ENCODE measurements around the gene TGM2.

The TGM2 gene

DNA sequence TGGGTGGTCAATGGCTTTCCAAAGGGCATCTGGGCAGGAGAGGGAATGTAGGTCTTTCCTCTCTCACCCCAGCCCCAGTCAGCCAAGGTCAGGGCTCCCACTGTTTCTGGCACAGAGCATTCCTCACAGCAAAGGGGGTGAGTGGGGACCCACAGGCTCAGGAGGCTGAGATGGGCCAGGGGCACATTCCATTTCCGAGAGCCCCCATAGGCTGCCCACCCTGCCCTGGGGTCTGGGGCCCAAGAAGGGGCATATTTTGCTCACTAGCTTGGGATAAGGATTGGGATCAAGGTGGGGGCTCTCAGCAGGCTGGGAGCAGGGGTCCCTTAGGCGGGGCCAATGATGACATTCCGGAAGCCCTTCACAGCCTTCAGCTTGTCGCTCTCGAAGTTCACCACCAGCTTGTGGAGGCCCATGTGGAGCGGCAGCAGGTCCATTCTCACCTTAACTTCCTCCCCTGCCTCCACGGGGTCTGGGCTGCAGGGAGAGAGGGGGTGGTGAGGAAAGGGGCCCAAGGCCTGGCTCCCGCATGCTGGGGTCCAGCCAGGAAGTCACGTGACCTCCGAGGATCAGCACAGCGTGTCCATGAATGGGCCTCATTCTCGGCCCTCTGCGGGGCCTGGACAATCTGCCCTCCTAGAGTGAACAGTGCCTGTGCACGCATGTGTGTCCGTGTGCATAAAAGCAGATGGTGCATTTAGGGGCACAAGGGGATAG is 35.0 kb downstream of the TGM2 start:
- no peak for DNase-seq

DNA sequence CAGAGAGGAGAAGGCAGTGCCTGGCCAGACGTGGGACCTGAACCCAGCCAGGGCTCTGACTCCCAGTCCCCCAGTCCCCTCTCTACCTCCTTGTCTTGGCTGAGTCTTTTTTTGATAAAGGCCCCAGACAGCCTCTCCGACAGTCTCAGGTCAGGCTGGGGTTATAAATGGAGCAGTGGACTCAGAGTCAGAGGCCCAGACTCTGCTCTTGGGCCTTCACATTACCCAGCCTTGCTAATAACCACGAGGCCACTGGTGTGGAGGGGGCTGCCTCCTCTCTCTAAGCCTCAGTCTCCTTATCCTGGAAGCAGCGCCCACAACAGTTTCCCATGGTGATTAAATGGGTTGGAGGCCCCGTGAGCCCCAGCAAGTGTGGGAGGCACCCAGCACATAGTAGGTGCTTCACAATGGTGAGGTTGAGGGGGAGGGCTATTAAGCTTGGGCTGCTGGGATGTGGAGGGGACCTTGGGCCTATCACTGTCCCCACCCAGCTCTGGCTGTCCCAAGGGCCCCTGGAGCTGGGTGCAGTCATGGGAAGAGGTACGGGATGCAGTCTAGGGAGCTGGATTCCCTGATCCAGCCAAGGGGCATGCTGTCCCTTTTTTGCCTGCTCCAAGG is 35.7 kb downstream of the TGM2 start:
- DNase-seq = no peak

DNA sequence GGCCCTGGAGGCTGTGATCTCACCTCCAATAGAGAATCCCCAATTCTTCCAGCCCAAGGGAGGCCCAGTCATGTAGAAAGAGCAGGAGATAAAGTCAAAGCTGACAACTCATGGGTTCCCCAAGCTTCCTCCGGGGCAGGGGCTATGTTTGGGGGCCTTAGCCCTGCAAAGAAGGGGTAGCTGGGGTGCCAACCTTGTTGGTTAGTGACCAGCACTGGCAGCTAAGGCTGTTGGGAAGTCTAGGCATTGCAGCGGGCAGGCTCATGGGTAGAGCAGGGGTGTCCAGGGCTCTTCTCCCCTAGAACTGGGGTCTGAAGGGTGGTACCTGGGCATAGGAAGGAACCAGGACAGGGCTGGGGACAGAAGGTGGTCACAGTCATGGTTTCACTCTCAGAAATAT is 36.4 kb downstream of the TGM2 start:
- no peak for DNase-seq

DNA sequence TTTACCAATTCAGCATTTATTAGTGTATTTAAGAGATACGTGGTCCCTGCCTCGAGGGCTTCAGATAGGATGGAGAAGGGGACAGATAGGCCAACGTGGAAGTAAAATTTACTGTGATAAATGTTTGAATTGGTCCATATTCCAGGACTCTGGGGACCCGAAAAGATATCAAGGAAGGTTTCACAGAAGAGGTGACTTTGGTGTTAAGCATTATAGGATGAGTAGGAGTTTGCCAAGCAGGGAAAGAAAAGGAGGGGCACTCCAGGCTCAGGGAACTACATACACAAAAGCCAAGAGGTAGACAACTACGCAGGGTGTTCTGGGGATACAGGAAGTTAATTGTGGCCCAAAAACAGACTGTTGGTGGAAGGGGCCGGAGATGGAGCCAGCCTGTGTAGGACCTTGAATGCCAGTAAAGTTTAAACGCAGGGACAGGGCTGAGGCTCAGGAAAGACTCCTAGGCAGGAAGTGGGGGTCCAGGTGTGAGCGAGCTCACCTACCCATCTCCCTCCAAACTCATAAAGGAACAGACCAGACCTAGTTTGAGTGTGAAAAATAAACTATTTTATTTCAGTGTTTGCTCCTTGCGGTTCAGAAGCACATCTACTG is 37.0 kb downstream of the TGM2 start:
- no peak for DNase-seq

DNA sequence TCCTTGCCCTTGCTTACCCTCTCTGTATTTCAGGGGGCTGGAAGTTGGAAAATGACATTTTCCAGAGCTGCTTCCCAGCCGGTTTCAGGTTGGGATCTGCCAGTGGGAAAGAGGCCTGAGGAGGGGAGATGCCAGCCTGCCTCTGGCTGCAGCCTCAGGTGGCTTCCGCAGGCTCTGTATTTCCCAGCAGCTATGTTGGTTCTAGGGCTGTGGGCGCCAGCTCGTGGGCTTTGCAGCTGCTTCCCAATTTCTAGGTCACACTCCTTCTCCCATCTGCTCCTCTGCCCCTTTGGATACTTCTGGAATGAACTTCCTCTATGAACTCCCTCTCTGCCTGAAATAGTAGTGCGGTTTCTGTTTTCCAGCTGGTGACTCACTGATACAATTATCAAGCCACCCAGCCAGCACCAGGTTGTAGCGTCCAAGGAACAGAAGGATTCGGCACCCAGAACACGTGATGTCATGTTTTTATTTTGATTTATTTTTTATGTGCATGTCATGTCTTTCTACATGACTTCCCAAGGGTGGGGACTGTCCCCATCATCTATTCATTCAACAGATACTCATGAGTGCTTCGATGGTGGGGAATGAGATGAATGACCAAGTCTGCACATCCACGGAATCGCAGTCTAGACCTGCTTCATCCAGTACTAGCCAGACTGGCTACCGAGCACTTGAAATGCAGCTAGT is 38.0 kb downstream of the TGM2 start:
- no peak for DNase-seq

DNA sequence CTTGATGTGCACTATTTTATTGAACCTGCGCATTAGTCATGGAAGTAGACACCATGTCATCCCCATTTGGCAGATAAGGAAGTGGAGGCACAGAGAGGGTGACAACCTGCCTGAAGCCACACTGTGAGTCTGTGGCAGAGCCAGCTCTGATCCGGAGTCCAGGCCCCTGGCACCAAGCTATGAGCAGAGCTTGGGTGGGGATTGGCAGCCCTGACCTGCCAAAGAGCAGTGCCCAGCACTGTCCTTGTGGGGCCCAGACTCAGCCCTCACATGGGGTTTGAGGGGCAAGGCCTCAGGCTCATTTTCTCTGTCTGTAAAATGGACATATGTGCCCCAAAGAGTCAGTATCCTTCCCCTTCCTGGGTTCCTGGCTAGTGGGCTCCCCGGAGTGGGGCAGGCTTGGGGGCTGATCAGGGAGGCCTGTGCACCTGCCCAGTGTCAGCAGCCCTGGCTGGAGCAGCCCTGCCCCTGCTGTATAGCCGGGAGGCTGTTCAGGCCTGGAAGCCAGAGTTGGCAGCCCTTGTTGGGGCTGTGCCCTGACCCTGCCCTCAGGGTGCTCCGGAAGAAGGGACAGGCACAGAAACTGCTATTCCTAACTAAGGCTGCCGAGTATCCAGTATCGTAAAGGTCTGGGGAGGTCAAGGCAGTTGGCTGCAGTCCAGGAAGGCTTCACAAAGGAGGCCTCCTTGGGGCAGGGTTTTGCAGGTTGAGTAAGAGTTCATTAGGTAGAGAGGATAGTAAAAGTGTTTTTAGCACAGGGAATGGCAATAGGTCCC is 38.7 kb downstream of the TGM2 start:
- DNase-seq = no peak

DNA sequence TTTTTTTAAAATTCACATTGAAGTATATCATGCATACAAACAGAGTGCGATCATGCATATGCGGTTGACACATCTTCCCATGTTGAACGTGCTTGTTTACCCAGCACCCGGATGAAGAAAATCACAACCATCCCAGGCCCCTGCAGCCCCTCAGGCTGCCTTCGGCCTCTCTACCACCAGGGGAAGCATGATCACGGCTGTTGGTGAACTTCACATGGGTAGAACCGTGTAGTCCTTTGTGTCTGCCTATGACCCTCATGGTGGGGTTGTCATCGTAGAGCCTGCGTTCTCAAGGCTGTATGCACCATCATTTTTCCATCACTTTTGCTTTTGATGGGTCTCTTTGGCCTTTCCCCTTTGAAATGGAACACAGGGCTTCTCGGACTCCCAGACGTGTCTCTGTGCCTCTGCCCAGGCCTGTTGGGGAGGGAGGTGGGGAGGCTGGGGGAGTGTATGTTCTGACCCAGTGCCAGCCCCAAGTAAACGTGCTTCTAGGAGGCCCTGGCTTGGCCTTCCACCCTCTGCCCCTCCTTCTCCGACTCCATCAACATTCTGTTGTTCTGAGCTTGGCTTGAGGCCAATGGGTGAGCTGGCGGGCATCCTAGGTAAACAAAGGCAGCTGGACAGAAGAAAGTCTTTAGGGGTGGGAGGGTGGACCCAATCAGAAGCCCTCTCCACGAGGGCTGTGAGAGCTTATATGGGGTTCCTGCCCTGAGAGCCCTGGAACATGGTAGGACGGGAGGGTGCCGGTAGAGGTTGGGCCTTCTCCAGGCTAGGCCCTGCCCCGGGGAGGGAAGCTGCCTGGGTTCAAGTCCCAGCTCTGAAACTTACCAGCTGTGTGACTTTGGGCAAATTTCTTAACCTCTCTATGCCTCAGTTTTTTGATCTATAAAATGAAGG is 39.7 kb downstream of the TGM2 start:
- peak; percentile 32 for DNase-seq

DNA sequence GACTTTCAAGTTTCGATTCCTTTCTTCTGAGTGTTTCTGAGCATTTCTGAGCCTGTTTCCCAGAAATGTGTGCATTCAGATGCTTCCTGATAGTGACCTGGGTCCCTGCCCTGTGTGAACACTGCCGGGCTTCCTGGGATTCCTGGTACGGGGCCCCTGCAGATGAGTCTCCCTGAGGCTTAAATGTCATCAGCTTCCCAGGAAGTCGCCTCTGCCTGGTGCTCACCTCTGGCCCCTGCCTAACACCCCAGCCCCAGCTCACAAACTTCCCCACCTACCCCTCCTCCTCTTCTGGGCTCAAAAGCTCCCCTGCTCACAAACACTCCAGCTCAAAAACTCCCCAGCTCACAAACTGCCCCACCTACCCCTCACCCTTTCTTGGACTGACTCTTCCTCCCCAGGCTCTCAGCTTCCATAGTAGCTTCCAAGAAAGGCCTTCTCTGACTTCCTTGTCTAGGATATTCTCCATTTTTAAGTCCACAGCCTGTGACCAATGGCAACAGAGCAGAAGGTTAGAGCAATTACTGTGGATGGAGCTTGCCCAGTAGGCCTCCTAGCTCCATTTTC is 42.0 kb downstream of the TGM2 start:
- DNase-seq = peak; percentile 26

DNA sequence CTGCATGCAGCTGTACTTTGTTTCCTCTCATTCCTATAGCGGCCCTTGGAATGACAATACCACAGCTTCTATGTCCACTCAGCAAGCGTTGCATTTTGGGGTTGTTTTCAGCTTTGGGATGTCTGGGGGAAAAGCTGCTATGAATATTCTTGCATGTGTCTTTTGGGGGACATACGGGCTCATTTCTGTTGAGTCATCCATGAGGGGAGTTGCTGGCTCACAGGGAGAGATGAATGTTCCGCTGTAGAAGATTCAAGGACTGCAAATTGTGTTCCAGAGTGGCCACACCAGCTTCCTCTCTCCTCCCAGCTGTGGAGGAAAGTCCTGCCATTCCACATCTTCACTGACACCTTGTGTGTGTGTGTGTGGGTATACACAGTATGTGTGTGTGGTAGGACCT is 43.3 kb downstream of the TGM2 start:
- DNase-seq = peak; percentile 30

DNA sequence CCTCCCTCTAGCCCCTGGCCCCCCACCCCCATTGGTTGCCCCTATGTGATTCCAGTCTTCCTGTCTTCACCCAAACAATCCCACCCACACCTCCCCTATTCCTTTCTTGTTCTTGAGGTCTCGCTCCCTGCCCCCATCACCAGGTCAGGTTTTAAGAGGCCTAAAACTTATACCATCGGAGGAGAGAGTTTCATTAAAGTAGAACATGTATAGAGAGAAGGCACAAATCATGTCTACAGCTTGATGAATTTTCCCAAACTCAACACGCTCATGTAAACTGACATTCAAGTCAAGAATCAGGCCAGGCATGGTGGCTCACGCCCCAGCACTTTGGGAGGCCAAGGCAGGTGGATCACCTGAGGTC is 44.5 kb downstream of the TGM2 start:
- no peak for DNase-seq

DNA sequence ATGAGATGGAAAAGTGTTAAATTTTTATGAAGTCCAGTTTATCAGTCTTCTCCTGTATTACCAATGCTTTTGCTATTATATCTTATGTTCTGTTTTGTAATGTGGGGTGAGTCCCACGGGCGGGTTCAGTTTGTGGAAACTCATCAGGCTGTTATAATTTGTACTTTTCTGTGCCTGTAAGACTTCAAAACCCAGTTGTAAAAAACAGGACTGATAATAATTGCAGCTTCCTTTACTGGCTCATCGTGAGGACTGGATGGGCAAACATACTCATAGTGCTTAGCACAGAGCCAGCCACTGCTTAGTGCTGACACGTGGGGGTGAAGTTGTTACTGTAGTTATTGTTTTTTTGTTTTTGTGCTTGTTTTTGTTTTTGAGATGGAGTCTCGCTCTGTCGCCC is 45.6 kb downstream of the TGM2 start:
- DNase-seq = no peak

DNA sequence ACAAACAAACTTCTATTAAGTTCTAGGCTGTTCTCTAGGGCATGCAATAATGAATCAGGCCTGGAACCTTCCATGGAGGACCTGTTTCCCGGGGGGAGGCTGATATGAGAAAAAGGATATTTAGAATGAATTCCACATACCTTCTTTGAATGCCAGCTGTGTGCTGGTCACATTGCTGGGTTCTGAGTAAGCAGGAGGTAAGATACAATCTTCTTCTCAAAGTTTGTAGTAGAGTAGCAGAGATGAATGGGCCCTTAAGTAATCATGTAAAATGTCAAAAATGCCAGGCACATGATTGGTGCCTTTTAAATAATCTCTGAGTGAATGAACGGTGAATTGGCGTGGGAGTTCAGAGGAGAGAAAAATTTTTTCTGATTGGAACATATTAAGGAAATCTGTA is 47.4 kb downstream of the TGM2 start:
- DNase-seq = no peak

DNA sequence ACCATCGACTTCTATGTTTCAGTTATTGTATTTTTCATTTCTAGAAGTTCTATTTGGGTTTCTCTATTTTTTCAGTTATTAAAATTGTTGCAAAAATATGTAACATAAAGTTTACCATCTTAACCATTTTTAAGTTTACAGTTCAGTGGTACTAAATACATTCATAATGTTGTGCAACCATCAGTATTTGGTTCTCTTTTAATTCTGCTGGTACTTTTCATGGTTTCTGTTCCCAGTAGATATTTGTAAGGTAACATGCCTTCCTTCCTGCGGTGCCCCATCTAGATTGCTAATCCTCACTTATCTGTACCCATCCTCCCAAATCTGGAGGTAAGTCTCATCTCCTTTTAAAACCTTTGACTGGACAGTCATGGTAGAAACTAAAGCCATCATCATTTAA is 47.9 kb downstream of the TGM2 start:
- DNase-seq = no peak

DNA sequence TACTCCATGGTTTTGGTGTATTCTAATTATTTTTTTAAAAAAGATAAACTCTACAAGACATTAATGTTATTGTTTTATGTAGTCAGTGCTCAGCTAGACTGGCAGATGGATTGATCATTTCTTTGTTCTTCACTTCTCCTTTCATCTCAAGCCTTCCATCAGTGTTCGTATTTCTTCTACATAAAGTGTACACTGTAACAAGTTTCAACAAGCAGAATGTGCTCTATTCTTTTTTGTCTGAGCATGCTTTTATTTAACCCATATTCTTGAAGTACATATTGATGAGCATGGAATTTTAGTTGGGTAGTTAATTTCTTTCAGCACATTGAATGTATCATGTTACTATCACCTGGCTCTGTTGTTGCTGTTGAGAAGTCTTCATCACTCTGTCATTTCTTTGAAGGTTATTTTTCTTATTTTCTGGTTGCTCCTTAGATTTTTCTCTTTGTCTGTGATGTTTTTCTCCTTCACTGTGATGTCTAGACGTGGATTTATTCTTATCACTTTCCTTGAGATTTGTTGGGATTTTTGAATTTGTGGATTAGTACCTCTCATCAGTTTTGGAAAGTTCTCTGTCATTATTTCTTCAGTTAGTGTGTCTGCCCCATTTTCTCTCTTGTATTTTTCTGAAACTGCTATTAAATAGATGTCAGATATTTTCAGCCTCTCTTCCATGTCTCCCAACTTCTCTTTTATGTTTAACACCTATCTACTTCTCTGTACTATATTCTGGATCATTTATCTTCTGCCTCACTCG is 48.5 kb downstream of the TGM2 start:
- no peak for DNase-seq

DNA sequence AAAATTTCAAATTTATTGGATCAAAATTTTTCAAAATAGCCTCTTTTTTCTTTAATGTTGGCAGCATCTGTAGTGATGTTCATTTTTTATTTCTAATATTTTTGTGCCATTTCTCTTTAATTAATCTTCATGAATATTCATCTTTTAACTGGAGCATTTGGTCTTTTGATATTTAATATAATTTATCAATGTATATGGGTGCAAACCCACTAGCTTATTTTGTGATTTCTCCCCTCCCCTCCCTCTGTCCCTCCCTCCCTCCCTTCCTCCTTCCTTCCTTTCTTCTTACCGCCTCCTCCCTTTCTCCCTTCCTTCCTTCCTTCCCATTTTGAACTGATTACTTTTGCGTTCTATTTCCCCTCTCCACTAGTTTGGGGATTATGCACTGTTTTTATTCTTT is 49.2 kb downstream of the TGM2 start:
- DNase-seq = no peak

DNA sequence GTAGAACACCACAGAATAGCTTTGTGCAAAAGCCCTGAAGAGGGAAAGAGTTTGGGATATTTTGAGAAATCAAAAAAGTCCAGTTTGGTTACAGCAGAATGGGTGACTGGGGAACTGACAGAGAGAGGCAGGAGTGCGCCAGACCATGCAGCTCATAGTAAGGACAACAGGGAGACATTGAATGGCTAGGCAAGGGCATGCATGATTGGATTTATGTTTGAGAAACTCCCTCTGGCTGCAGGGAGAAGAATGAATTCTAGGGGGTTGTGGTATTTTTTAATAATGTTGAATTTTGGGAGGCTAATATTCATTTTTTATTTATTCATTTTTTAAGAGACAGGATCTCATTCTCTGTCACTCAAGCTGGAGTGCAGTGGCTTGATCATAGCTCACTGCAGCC is 49.9 kb downstream of the TGM2 start:
- no peak for DNase-seq

DNA sequence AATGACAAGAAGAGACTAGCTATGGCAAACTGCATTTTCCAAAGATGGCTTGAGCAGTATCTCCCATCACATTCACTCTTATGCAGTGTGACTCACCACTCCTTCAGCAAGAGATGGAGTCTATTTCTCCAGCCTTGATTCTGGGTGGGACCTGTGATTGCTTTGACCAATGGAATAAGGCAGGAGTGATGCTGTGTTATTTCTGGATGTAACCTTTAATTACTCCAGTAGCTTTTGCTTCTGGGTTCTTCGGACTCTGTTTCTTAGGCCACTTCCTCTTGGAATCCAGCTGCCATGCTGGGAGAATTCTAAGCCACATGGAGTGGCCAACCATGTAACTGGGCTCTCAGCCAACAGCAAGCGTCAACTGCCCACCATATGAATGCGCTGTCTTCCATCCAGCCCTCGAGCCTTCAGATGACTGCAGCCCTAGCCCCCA is 50.7 kb downstream of the TGM2 start:
- no peak for DNase-seq

DNA sequence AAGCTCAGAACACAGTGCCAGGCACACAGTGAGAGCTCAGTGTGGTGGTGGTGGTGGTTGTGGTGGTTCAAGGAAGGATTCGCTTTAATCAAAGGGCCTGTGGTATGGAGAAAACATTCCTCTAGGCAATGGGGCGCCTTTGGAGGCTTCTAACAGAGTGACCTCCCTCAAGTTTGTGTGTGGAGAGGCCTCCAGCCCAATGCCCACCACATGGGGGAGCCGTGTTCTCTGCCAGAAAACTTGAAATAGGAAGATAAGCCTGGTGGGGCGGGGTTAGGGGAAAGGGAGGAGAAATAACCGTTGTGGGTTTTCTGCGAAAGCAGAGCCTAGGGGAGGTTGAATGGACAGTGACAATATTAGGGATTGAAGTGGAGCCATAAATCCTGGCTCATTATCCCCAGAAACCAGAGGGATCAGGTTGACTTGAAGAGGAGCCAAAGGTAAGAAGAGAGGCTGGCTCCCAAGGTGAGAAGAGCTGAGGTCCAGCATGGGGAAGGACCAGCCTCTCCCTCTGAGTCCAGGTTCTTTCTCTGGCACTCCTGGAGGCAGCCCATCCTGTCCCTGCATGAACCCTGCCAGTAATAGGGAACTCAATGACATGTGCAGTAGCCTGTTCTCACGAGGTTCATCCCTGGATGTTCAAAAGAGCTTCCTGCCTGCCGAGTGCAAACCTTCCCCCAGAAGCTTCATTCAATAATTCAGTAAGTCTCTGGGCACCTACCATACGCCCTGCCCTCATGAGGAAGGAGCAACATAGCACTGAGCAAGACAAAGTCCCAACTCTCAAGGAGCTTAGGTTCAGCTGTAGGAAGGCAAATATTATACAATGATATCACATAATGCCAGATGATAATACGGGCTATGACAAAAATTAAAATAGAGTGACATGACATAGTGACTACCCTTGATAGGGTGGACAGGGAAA is 51.4 kb downstream of the TGM2 start:
- DNase-seq = peak; percentile 52

DNA sequence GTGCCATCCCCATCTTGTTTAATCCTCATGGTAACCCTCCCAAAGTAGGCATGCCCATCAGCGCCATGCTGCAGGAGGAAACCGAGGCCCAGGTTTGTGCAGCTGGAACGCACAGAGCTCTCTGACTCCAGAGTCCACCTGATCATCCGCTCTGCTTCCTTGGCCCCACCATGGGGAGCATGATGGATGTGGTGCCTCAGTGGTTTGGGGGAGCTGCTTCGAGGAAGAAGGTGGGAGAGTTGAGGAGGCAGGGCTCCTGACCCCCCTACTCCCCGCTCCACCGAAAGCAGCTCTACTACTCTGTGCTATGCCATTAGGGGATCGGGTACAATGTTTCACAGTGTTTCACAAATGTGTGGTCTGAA is 52.2 kb downstream of the TGM2 start:
- DNase-seq = no peak
